ENCODE measurements around the gene MKRN2OS. TPM values are rescaled to one million over a fixed set of nuclear protein-coding genes. Genes with fewer than 3 reads are reported as not detected.
"Not testable (repeated sequence)": the region's sequence is repeated elsewhere in the genome, so short reads cannot be mapped to it uniquely, and the experiment has no call there.

The MKRN2OS gene
- total and polyA plus RNA-seq, 10 donors, result not detected

DNA sequence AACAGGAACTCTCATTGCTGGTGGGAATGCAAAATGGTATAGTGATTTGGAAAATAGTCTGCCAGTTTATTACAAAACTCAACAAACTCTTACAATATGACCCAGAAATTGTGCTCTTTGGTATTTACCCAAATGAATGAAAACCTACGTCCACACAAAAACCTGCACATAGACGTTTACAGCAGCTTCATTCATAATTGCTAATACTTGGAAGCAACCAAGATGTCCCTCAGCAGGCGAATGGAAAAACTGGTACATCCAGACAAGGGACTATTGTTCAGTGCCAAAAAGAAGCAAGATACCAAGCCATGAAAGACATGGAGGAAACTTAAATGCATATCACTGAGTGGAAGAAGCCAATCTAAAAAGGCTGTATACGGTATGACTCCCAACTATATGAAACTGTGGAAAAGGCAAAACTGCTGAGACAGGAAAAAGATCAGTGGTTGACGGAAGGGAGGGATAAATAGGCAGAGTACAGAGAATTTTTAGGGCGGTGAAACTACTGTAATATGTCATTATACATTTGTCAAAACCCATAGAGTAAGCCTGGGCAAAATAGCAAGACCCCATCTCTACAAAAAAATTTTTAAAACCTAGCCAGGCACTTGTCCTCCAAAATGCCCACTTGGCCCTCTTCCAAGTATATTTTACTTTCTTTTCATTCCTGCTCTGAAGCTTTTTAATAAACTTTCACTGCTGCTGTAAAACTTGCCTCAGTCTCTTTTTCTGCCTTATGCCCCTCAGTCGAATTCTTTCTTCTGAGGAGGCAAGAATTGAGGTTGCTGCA, 4.9 kb upstream of the MKRN2OS start:
- no peaks in the 10 kb centered on the region for H3K9me3 ChIP-seq
- peaks cover 0 to 50% (median 4%) of the 10 kb centered on the region in 7 donors for H3K27me3 ChIP-seq (replicated peaks in 1 of 7)
- intact Hi-C loops (cut with DNase I; ENCODE audit: low total_unique reads), result loop anchor here (10.0 kb wide), 2 partner anchors 65 to 115 kb away; partner anchors contain the start of genes RAF1 and TSEN2
- peaks cover 0 to 16% (median 10%) of the 10 kb centered on the region in 6 donors for H3K4me1 ChIP-seq
- no peaks in the 10 kb centered on the region for H3K36me3 ChIP-seq
- TF ChIP-seq POLR2A (IDR thresholded peaks at IDR 0.05) (no peak), POLR2AphosphoS5 (IDR thresholded peaks at IDR 0.05) (no peak)
- TF ChIP-seq, protein P1, sequence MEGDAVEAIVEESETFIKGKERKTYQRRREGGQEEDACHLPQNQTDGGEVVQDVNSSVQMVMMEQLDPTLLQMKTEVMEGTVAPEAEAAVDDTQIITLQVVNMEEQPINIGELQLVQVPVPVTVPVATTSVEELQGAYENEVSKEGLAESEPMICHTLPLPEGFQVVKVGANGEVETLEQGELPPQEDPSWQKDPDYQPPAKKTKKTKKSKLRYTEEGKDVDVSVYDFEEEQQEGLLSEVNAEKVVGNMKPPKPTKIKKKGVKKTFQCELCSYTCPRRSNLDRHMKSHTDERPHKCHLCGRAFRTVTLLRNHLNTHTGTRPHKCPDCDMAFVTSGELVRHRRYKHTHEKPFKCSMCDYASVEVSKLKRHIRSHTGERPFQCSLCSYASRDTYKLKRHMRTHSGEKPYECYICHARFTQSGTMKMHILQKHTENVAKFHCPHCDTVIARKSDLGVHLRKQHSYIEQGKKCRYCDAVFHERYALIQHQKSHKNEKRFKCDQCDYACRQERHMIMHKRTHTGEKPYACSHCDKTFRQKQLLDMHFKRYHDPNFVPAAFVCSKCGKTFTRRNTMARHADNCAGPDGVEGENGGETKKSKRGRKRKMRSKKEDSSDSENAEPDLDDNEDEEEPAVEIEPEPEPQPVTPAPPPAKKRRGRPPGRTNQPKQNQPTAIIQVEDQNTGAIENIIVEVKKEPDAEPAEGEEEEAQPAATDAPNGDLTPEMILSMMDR (IDR thresholded peaks at IDR 0.05 in 8 of 11, conservative IDR thresholded peaks at IDR 0.05 in 3 of 11), result no peak
- H3K4me3 ChIP-seq, result no peak overlapping the region
- WGBS, 5 donors, result 73 to 79% (median 75%) methylated on average over 7 of the region's 7 CpGs
- H3K27ac ChIP-seq, result no peak overlapping the region
- DNase-seq, result no peak

GRCh38 chr3:12544652-12545472, 437 bp downstream of the MKRN2OS start:
- Histone ChIP-seq H3K36me3 (peaks cover 0 to 7% (median 3%) of the 10 kb centered on the region in 6 donors), H3K27me3 (replicated peaks in 1 of 7) (no peaks in the 10 kb centered on the region), H3K4me1 (no peaks in the 10 kb centered on the region), H3K4me3 (no peak overlapping the region), H3K27ac (no peak overlapping the region), H3K9me3 (no peaks in the 10 kb centered on the region)
- WGBS, 5 donors, result 83 to 87% (median 85%) methylated on average over 11 of the region's 11 CpGs
- TF ChIP-seq POLR2A (IDR thresholded peaks at IDR 0.05) (no peak), POLR2AphosphoS5 (IDR thresholded peaks at IDR 0.05) (no peak)
- TF ChIP-seq, protein P1 (IDR thresholded peaks at IDR 0.05 in 8 of 11, conservative IDR thresholded peaks at IDR 0.05 in 3 of 11), result no peak
- no peak for DNase-seq
- intact Hi-C loops (cut with DNase I; ENCODE audit: low total_unique reads), result no loop called here

DNA sequence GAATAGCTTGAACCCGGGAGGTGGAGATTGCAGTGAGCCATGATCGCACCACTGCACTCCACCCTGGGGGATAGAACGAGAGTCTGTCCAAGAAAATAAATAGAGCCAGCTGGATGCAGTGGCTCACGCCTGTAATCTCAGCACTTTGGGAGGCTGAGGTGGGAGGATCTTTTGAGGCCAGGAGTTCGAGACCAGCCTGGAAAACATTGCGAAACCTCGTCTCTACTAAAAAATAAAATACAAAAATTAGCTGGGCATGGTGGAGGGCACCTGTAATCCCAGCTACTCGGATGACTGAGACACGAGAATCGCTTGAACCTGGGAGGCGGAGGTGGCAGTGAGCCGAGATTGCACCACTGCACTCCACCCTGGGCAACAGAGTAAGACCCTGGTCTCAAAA, 1.8 kb downstream of the MKRN2OS start:
- H3K27ac ChIP-seq; intact Hi-C loops (cut with DNase I; ENCODE audit: low total_unique reads); DNase-seq; H3K4me1 ChIP-seq; H3K9me3 ChIP-seq; H3K27me3 ChIP-seq (replicated peaks in 1 of 7); H3K4me3 ChIP-seq: not testable (repeated sequence)
- 91 to 98% (median 94%) methylated on average over 12 of the region's 12 CpGs for WGBS, 5 donors
- H3K36me3 ChIP-seq, result peaks cover 0 to 15% (median 3%) of the 10 kb centered on the region in 6 donors

DNA sequence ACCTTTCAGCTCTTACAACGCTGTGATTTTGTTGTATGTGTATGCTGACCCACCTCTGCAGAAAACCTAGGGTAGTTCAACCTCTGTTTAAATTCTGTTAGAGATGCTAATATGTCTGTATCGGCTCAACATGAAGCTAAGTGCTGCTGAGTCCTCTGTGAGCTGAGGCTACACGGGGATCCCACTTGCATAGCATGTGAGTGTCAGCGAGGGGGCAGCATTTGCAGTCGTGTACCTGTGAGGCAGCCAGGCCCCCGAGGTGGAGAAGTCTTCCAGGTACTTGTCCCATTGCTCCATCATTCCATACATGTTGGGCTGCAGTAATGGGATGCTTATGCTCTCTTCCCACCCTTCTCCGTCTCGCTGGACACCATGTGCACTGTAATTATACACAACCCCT, 3.7 kb downstream of the MKRN2OS start:
- Histone ChIP-seq H3K27me3 (replicated peaks in 1 of 7) (no peaks in the 10 kb centered on the region), H3K36me3 (peaks cover 0 to 15% (median 3%) of the 10 kb centered on the region in 6 donors), H3K4me1 (no peaks in the 10 kb centered on the region), H3K4me3 (no peak overlapping the region), H3K9me3 (no peaks in the 10 kb centered on the region), H3K27ac (no peak overlapping the region)
- DNase-seq, result no peak
- 67 to 86% (median 79%) methylated on average over 8 of the region's 8 CpGs for WGBS, 5 donors
- intact Hi-C loops (cut with DNase I; ENCODE audit: low total_unique reads), result no loop called here
- TF ChIP-seq, protein P1 (IDR thresholded peaks at IDR 0.05 in 8 of 11, conservative IDR thresholded peaks at IDR 0.05 in 3 of 11), result peak in 2 of 11 experiments; percentile 12 to 21
- TF ChIP-seq POLR2A (IDR thresholded peaks at IDR 0.05), result no peak
- TF ChIP-seq POLR2AphosphoS5 (IDR thresholded peaks at IDR 0.05), result no peak
